ENCODE data around the gene FGFR1OP2.

DNA sequence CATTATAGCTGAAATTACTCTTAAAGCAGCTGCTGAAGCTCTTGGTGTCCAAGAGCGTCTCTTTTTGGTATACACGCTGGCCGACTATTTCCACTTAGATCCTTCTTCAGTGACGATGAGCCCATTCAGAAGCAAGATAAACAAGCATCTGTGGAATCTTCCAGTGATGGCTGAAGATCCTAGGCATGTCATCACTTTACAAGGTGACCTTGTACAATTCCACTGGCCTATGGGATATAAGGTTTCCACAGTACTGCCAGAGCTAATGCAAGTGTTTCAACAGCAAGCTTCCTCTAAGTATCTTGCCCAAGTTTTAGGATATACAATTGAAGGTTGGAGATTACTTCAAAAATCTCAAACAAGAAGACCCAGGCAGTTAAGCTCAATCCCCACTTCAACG lies 47.5 kb upstream of the FGFR1OP2 start:
- TF ChIP-seq POLR2AphosphoS5 (IDR thresholded peaks at IDR 0.05; ENCODE audit: low read depth, low read length), result no peak
- TF ChIP-seq SIN3A (IDR thresholded peaks at IDR 0.05; ENCODE audit: borderline replicate concordance, insufficient read depth, low read length), result no peak
- no peak for TF ChIP-seq TAF1 (IDR thresholded peaks at IDR 0.05; ENCODE audit: borderline replicate concordance, insufficient read depth, low read length)
- TF ChIP-seq, protein P1, sequence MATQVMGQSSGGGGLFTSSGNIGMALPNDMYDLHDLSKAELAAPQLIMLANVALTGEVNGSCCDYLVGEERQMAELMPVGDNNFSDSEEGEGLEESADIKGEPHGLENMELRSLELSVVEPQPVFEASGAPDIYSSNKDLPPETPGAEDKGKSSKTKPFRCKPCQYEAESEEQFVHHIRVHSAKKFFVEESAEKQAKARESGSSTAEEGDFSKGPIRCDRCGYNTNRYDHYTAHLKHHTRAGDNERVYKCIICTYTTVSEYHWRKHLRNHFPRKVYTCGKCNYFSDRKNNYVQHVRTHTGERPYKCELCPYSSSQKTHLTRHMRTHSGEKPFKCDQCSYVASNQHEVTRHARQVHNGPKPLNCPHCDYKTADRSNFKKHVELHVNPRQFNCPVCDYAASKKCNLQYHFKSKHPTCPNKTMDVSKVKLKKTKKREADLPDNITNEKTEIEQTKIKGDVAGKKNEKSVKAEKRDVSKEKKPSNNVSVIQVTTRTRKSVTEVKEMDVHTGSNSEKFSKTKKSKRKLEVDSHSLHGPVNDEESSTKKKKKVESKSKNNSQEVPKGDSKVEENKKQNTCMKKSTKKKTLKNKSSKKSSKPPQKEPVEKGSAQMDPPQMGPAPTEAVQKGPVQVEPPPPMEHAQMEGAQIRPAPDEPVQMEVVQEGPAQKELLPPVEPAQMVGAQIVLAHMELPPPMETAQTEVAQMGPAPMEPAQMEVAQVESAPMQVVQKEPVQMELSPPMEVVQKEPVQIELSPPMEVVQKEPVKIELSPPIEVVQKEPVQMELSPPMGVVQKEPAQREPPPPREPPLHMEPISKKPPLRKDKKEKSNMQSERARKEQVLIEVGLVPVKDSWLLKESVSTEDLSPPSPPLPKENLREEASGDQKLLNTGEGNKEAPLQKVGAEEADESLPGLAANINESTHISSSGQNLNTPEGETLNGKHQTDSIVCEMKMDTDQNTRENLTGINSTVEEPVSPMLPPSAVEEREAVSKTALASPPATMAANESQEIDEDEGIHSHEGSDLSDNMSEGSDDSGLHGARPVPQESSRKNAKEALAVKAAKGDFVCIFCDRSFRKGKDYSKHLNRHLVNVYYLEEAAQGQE (IDR thresholded peaks at IDR 0.05; ENCODE audit: insufficient read depth in 1 of 2, low read depth in 2 of 2, low read length in 2 of 2), result no peak
